Measurements from ENCODE around the gene COBL. TPM values are rescaled to one million over a fixed set of nuclear protein-coding genes. Genes with fewer than 3 reads are reported as not detected.

Gene COBL
- total RNA-seq, 1 donor = not detected

GRCh38 chr7:51077316-51077986, 239.2 kb downstream of the COBL start:
- H3K4me3 ChIP-seq (ENCODE audit: low read depth, low read length) = no peak overlapping the region
- no peak for DNase-seq (ENCODE audit: low read depth)
- no peak for TF ChIP-seq CTCF (IDR thresholded peaks at IDR 0.05; ENCODE audit: insufficient read depth, low read length)

- H3K4me3 ChIP-seq (ENCODE audit: low read depth, low read length) = no peak overlapping the region
Measured at GRCh38 chr7:51075681-51076580, 240.7 kb downstream of the COBL start.

DNA sequence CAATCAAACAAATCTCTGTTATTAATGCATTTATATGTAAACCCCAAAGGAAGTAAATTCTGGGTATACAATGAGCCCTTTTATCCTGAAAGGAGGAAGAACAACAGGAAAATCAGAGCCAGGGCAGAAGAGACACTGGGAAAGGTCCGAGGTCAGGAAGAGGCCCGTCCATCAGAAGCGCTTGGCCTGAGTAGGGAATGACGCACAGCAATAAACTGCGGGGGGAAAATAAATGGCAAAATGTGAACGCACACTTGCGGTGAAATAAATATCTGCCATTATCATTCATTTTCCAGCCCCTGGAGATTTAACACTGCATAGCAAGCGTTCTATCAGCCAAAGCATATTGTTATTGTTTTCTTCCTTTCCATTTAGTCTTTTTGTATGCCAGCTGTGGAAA, 243.4 kb downstream of the COBL start:
- DNase-seq (ENCODE audit: low read depth) = no peak
- no peak overlapping the region for H3K4me3 ChIP-seq (ENCODE audit: low read depth, low read length)
- TF ChIP-seq CTCF (IDR thresholded peaks at IDR 0.05; ENCODE audit: insufficient read depth, low read length) = no peak

More at GRCh38 chr7:51075681-51076580, 240.7 kb downstream of the COBL start:
- no peak for DNase-seq (ENCODE audit: low read depth)
- TF ChIP-seq CTCF (IDR thresholded peaks at IDR 0.05; ENCODE audit: insufficient read depth, low read length) = no peak

GRCh38 chr7:51072281-51072680, 244.3 kb downstream of the COBL start:
- DNase-seq (ENCODE audit: low read depth) = no peak
- no peak for TF ChIP-seq CTCF (IDR thresholded peaks at IDR 0.05; ENCODE audit: insufficient read depth, low read length)

DNA sequence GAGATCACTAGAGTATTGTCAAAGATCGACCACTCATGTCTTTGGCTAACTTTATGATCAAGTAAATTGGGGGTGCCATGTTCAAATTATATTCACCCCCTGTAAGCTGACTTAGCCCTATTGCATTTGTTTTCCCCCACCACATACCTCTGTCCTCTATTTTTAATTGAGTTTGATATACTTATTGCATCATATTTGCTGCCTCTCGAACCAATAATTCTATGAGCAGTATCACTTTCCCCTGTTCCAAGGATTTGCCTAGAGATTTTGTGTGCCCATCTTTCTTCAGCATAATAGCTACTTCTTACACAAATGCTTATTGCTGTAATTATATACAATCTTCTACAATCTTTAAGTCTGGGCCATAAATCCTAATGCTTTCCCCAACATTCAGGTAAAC, 245.2 kb downstream of the COBL start:
- TF ChIP-seq CTCF (IDR thresholded peaks at IDR 0.05; ENCODE audit: insufficient read depth, low read length) = no peak
- no peak for DNase-seq (ENCODE audit: low read depth)
- no peak overlapping the region for H3K4me3 ChIP-seq (ENCODE audit: low read depth, low read length)

More at GRCh38 chr7:51072281-51072680, 244.3 kb downstream of the COBL start:
- H3K4me3 ChIP-seq (ENCODE audit: low read depth, low read length) = no peak overlapping the region

DNA sequence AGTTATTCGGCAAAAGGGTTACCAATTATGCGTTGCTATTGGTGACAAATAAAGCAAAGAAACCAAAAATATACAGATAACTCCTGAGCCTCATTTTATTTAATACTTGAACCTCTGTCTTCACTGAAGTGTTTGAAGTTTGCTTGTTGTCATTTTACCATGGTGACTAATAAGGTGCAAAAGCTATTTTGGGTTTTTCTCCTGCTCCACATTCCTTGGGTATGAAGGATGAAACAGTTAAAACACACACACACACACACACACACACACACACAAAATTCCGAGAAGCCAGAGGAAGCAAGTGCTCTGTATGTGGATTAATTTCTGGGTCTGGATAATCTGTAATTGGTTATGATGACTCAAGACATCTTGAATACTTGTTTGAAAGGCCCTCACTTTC, 246.5 kb downstream of the COBL start:
- no peak overlapping the region for H3K4me3 ChIP-seq (ENCODE audit: low read depth, low read length)
- no peak for TF ChIP-seq CTCF (IDR thresholded peaks at IDR 0.05; ENCODE audit: insufficient read depth, low read length)
- peak; percentile 24 for DNase-seq (ENCODE audit: low read depth)
